IPS DF 6.9 (cell line): ENCODE measurements around the gene SPATA16.
"Not testable (repeated sequence)": the region's sequence is repeated elsewhere in the genome, so short reads cannot be mapped to it uniquely, and the experiment has no call there.

Source experiments
- DNase-seq: peaks from one replicate; pipeline ENCODE4 v3.0.0-alpha.2; 2013; ENCODE audit warnings: low read depth, low spot score
- H3K27ac ChIP-seq: one replicate; pipeline ENCODE4 v1.5.1; 2013; ENCODE audit warnings: low read length, control low read depth
- H3K27me3 ChIP-seq: 2 replicates; pipeline ENCODE4 v1.6.1; 2013; ENCODE audit warnings: mild to moderate bottlenecking, low read length; ENCODE audit not compliant: control insufficient read depth, insufficient read depth
- H3K36me3 ChIP-seq: 2 replicates; pipeline ENCODE4 v1.6.1; 2013; ENCODE audit warnings: low read length; ENCODE audit not compliant: control insufficient read depth, insufficient read depth
- H3K4me1 ChIP-seq: 2 replicates; pipeline ENCODE4 v1.6.1; 2013; ENCODE audit warnings: low read length; ENCODE audit not compliant: control insufficient read depth, insufficient read depth
- H3K4me3 ChIP-seq: 2 replicates; pipeline ENCODE4 v1.5.1; 2013; ENCODE audit warnings: mild to moderate bottlenecking, low read length
- H3K9me3 ChIP-seq: 2 replicates; pipeline ENCODE4 v1.6.1; 2013; ENCODE audit warnings: low read length, inconsistent platforms; ENCODE audit not compliant: control insufficient read depth, insufficient read depth
- WGBS: extraction: QIAGEN DNeasy Blood & Tissue Kit; methylation state at CpG from one replicate; pipeline ENCODE4 v1.1.7; 2013; ENCODE audit warnings: mixed read lengths, missing lambda C conversion rate; ENCODE audit not compliant: insufficient read length, insufficient coverage; 5-methylcytosine and 5-hydroxymethylcytosine counted together

Gene SPATA16

GRCh38 chr3:172968646-172969045 is 172.4 kb downstream of the SPATA16 start:
- Histone ChIP-seq H3K36me3 (no peaks in the 10 kb centered on the region), H3K27ac (no peak overlapping the region), H3K9me3 (no peaks in the 10 kb centered on the region), H3K4me3 (no peak overlapping the region), H3K4me1 (no peaks in the 10 kb centered on the region), H3K27me3 (no peaks in the 10 kb centered on the region)
- DNase-seq: no peak
- no CpG with 5 or more reads among the region's 2 CpGs for WGBS

DNA sequence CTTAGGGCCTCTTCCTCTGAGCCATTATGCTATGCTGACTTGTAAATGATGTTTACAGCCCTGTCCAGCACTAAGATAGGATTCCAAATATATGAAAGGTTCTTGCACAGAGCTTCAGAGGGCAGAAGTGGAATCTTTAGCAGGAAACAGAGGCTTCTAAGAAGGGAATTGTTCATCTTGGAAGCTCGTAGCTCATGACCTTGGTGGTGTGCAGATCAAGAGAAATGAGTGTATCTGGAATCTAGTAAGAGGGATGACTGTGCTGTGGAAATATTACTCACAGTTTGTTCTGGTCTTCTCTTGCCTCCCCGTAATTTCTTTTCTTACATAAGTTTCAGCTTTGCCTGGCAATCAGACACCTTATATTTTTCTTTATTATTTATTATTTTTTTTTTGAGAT is 175.8 kb downstream of the SPATA16 start:
- no peak overlapping the region for H3K27ac ChIP-seq
- H3K9me3 ChIP-seq: no peaks in the 10 kb centered on the region
- no peaks in the 10 kb centered on the region for H3K36me3 ChIP-seq
- no peak overlapping the region for H3K4me3 ChIP-seq
- no peaks in the 10 kb centered on the region for H3K27me3 ChIP-seq
- no peaks in the 10 kb centered on the region for H3K4me1 ChIP-seq
- DNase-seq: no peak
- WGBS: no CpG with 5 or more reads among the region's 2 CpGs

GRCh38 chr3:172960626-172961182 is 180.3 kb downstream of the SPATA16 start:
- DNase-seq, H3K36me3 ChIP-seq, H3K9me3 ChIP-seq, H3K27ac ChIP-seq, H3K27me3 ChIP-seq, H3K4me3 ChIP-seq, H3K4me1 ChIP-seq: not testable (repeated sequence)
- no CpG with 5 or more reads among the region's 3 CpGs for WGBS

- Histone ChIP-seq H3K36me3 (no peaks in the 10 kb centered on the region), H3K27me3 (no peaks in the 10 kb centered on the region), H3K27ac (no peak overlapping the region), H3K9me3 (no peaks in the 10 kb centered on the region), H3K4me1 (no peaks in the 10 kb centered on the region), H3K4me3 (no peak overlapping the region)
- no CpG with 5 or more reads among the region's 2 CpGs for WGBS
- no peak for DNase-seq
Observed at GRCh38 chr3:172958565-172958964, 182.5 kb downstream of the SPATA16 start.

DNA sequence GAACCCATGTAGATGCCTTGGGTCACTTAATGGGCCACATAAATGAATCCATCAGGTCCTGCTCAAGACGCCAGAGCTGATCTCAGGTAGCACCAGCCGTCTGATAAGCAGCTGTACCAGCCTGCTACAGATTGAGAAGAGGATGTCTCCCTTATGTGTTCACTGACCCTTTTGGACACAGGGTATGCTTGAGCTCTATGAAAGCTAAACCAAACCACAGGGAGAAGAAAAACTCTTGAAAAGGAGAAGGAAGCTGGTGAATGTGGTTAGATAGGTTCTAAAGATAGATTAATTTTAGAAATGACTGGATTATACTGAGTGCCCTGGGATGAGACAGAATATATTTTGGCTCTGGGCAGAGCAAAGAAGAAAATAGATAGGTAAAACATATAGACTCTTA is 187.5 kb downstream of the SPATA16 start:
- Histone ChIP-seq H3K27me3 (no peaks in the 10 kb centered on the region), H3K4me3 (no peak overlapping the region), H3K27ac (no peak overlapping the region), H3K4me1 (0 out of 2 replicates have a peak, but pooled peaks cover 2% of the 10 kb centered on the region), H3K36me3 (no peaks in the 10 kb centered on the region), H3K9me3 (no peaks in the 10 kb centered on the region)
- DNase-seq: no peak
- no CpG with 5 or more reads among the region's 2 CpGs for whole genome bisulfite sequencing

GRCh38 chr3:172951511-172951910 is 189.5 kb downstream of the SPATA16 start:
- Histone ChIP-seq H3K27ac (no peak overlapping the region), H3K36me3 (no peaks in the 10 kb centered on the region), H3K4me3 (no peak overlapping the region), H3K27me3 (no peaks in the 10 kb centered on the region), H3K9me3 (no peaks in the 10 kb centered on the region), H3K4me1 (0 out of 2 replicates have a peak, but pooled peaks cover 2% of the 10 kb centered on the region)
- DNase-seq: no peak
- WGBS: no CpG with 5 or more reads among the region's 2 CpGs

DNA sequence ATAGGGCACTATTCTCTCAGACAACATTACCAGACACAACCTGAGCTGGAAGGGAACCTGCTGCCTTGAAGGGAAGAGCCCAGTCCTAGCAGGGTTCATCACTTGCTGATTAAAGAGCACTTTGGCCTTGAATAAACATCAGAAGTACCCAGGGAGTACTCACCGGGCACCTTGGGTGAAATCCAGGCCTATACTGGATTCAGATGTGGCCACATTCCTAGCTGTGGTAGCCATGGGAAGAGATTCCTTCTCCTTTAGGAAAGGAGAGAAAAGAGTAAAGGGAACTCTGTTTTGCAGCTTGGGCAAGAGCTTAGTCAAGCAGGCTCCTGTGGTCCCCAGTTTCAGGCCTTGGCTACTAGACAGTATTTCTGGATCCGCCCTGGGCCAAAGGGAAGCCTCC is 195.0 kb downstream of the SPATA16 start:
- Histone ChIP-seq H3K4me3 (no peak overlapping the region), H3K36me3 (no peaks in the 10 kb centered on the region), H3K9me3 (no peaks in the 10 kb centered on the region; the same call in 1 of the 2 replicates), H3K27me3 (no peaks in the 10 kb centered on the region), H3K27ac (no peak overlapping the region), H3K4me1 (0 out of 2 replicates have a peak, but pooled peaks cover 2% of the 10 kb centered on the region)
- WGBS: no CpG with 5 or more reads among the region's 2 CpGs
- DNase-seq: no peak

GRCh38 chr3:172939651-172940293 is 201.3 kb downstream of the SPATA16 start:
- WGBS: no CpG with 5 or more reads among the region's 2 CpGs
- Histone ChIP-seq H3K27me3 (no peaks in the 10 kb centered on the region), H3K36me3 (no peaks in the 10 kb centered on the region), H3K27ac (no peak overlapping the region), H3K4me3 (no peak overlapping the region), H3K4me1 (no peaks in the 10 kb centered on the region), H3K9me3 (no peaks in the 10 kb centered on the region)
- no peak for DNase-seq

- H3K36me3 ChIP-seq: no peaks in the 10 kb centered on the region
- no CpG with 5 or more reads among the region's 4 CpGs for WGBS
Observed at GRCh38 chr3:172938788-172939187, 202.2 kb downstream of the SPATA16 start.

DNA sequence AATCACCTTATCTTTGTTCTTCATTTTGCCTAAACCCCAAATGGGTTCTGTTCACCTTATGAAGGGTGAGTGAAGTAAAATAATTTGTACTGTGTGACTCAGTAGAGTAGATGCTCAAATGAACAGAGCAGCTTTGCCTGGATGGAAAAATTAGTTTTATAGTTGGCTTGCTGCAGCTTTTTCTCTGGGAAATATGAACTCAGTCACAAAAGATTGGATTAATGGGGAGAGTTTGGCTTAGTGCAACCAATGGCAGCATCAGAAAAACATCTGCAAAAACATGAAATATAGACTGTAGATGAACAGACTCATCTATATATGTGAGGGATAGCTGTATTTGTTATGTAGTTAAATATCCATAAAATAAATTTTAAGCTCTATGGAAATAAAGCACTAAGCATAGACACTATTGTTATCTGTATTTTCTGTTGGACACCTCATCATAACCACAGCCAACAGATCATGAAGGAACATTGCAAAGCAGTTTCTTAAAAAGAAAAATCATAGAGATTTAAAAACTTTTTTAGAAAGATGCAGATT is 209.2 kb downstream of the SPATA16 start:
- H3K27me3 ChIP-seq: no peaks in the 10 kb centered on the region
- DNase-seq: no peak

More at GRCh38 chr3:172938788-172939187, 202.2 kb downstream of the SPATA16 start:
- no peak overlapping the region for H3K4me3 ChIP-seq
- no peak overlapping the region for H3K27ac ChIP-seq
- H3K9me3 ChIP-seq: no peaks in the 10 kb centered on the region
- no peaks in the 10 kb centered on the region for H3K27me3 ChIP-seq
- no peak for DNase-seq
- no peaks in the 10 kb centered on the region for H3K4me1 ChIP-seq

DNA sequence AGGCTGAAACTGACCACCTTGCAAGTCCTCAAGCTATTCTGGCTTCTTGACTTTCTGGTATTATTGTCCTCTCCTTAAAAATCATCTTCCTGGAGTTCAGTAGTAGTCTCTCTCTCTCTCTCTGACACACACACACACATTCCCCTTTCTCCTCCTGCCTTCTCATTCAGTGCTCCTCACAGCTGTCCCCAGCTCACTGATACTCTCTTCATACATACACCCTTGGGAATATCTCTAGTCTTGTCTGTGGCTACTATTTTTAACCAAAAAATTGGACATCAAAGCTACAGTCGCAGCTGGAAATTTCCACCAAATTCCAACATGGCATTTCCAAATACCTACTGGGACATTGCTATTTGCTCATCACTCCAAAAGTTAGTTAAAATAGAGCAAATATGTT is 211.6 kb downstream of the SPATA16 start:
- no peaks in the 10 kb centered on the region for H3K36me3 ChIP-seq
- no CpG with 5 or more reads among the region's 1 CpG for WGBS
- H3K27ac ChIP-seq: no peak overlapping the region
- DNase-seq: no peak
- no peaks in the 10 kb centered on the region for H3K4me1 ChIP-seq
- no peaks in the 10 kb centered on the region for H3K27me3 ChIP-seq
- no peak overlapping the region for H3K4me3 ChIP-seq
- no peaks in the 10 kb centered on the region for H3K9me3 ChIP-seq

More for the DNA sequence above, 209.2 kb downstream of the SPATA16 start:
- Histone ChIP-seq H3K4me3 (no peak overlapping the region), H3K36me3 (no peaks in the 10 kb centered on the region), H3K9me3 (no peaks in the 10 kb centered on the region), H3K27ac (no peak overlapping the region), H3K4me1 (no peaks in the 10 kb centered on the region)
